Skin epidermis (tissue), 12 donors: ENCODE data around the gene CTCF.

Experiments used
- H3K27ac ChIP-seq, 21 experiments: fragments of 200-600 bp; sonication (generic) in 11 of 21; one replicate each; pipeline ENCODE4 v1.5.0; 2020; ENCODE audit warnings: mild to moderate bottlenecking in 3 of 21, inconsistent platforms in 2 of 21, moderate library complexity in 2 of 21
- H3K4me3 ChIP-seq, 7 experiments: fragments of 200-600 bp; sonication (generic) in 2 of 7; one replicate each; pipeline ENCODE4 v1.5.0; 2020; ENCODE audit warnings: inconsistent platforms in 2 of 7, mild to moderate bottlenecking in 2 of 7, moderate library complexity in 1 of 7

Gene CTCF

DNA sequence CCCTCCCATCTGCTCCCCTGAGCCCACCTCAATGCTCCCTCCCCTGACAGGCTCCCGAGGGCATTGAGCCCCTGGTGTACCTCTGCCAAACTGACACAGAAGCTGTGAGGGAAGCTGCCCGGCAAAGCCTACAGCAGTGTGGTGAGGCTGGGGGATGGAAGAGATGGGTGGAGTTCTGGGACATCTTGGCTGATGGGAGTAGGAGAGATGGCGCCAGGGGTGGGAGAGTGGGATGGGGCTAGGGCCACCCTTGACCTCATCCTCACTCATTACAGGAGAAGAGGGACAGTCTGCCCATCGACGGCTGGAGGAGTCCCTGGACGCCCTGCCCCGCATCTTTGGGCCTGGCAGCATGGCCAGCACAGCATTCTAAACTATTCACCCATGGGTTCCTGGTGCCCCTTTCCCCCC, 16.2 kb upstream of the CTCF start:
- H3K4me3 ChIP-seq, result no peak overlapping the region
- peak overlapping the region in 10 of 21 experiments; percentile 24 to 85 (median 52) for H3K27ac ChIP-seq

DNA sequence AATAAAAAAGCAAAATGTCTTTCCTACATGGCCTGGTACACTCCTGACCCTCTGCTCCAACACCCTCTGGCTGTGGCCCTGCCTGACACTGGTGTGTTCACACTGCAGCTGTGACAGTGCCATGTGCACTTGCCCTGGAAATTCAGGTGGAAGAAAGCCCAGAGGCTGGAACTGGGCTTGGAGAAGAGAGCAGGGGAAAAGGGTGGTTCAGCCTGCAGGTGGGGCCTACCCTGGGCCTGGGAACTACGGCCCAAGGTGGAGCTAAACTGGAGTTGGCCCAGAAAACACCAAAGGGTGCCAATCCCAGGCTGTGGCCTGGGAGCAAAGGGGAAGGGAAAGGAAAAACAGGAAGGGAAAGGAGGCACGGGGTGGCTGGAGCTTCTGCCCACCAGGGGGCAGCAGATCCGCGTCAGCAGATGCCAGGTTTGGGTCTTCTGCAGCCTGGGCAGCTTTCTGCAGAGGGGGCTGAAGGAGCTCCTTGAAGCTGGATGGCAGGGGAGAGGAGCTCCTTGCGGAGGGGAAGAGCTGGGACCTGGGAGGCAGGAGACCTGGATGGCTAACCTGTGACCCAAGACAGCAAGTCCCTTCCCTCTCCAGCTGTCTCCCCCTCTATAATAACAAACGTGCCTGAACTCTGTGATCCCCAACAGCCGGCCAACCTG, 15.4 kb upstream of the CTCF start:
- peak overlapping the region in 20 of 21 experiments; percentile 15 to 85 (median 51) for H3K27ac ChIP-seq
- H3K4me3 ChIP-seq, result no peak overlapping the region

GRCh38 chr16:67547423-67548264, 14.7 kb upstream of the CTCF start:
- H3K4me3 ChIP-seq, result no peak overlapping the region
- H3K27ac ChIP-seq, result peak overlapping the region in 20 of 21 experiments; percentile 20 to 85 (median 51)

- Histone ChIP-seq H3K4me3 (no peak overlapping the region), H3K27ac (peak overlapping the region in 17 of 21 experiments; percentile 22 to 85 (median 51))
Measured at GRCh38 chr16:67548265-67549126, 13.8 kb upstream of the CTCF start.

DNA sequence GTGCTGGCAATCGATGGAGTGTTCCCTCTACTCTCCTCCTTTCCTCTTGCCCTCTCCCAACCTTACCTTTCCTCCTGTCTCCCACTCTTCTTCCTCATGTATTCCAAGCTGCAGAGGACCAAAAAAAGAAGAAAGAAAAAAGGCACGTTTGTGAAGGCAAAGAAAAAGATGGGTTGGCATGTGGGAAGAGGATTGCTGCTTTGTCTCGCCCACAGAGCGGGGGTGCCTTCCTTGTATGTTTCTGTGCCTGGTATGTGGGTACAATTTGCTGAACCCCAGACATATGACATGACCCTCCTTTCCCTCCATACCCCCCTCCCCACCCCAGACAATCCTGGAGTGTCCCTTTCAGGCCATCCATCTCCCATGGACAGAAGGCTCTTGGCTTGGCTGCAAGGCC, 13.1 kb upstream of the CTCF start:
- Histone ChIP-seq H3K4me3 (no peak overlapping the region), H3K27ac (peak overlapping the region in 8 of 21 experiments; percentile 22 to 85 (median 54))

DNA sequence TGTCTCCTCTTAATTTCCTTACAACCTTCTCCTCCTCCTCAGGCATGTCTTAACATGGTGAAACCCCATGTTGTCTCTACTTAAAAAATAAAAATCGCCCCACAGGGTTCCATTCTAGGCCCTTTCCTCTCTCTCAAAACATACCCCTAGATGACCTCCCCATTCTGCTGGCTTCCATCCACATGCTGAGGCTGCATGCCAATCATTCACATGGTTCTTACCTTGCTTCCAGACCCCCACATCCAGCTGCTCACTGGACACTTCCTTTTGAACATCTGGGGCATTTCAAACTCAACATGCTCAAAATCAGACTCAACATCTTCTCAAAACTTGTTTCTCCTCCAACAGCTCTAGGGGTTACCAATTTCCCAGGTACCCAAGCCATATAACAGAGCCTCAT, 12.4 kb upstream of the CTCF start:
- peak overlapping the region in 1 of 21 experiments; percentile 84 for H3K27ac ChIP-seq
- H3K4me3 ChIP-seq, result no peak overlapping the region

DNA sequence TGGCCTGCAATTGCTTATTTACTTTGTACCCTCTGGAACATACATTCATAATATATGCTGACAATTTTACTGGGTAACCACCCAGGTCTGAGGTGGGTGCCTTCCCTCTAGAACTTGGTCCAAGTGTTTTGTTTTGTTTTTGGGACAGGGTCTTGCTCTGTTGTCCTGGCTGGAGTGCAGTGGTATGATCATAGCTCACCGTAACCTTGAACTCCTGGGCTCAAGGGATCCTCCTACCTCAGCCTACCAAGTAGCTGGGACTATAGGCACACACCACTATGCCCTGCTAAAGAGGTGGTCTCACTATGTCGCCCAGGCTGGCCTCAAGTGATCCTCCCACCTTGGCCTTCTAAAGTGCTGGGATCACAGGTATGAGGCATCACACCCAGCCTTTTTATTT, 11.2 kb upstream of the CTCF start:
- Histone ChIP-seq H3K27ac (no peak overlapping the region), H3K4me3 (no peak overlapping the region)

- Histone ChIP-seq H3K4me3 (no peak overlapping the region), H3K27ac (peak overlapping the region in 4 of 21 experiments; percentile 6 to 44 (median 14))
Measured at GRCh38 chr16:67551972-67552371, 10.4 kb upstream of the CTCF start.

DNA sequence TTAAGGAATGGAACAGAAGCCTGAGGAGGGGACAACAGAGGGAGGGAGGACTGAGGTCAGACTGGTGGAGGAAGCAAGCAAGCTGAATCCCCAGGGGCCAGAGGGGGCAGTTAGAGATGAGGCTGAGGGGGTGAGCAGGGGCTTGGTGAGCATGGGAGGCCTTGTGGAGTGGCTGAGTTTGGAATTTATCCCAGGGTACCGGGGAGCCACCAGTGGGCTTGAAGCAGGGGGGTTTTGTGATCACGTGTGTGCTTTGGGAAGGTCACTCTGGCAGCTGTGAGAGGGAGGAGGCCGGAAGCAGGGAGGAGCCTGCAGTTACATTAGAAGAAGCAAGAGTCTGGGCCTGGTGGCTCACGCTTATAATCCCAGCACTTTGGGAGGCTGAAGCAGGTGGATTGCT, 9.8 kb upstream of the CTCF start:
- peak overlapping the region in 6 of 21 experiments; percentile 0 to 57 (median 26) for H3K27ac ChIP-seq
- H3K4me3 ChIP-seq, result no peak overlapping the region

GRCh38 chr16:67555795-67556212, 6.5 kb upstream of the CTCF start:
- Histone ChIP-seq H3K27ac (peak overlapping the region in 16 of 21 experiments; percentile 16 to 88 (median 58)), H3K4me3 (no peak overlapping the region)

DNA sequence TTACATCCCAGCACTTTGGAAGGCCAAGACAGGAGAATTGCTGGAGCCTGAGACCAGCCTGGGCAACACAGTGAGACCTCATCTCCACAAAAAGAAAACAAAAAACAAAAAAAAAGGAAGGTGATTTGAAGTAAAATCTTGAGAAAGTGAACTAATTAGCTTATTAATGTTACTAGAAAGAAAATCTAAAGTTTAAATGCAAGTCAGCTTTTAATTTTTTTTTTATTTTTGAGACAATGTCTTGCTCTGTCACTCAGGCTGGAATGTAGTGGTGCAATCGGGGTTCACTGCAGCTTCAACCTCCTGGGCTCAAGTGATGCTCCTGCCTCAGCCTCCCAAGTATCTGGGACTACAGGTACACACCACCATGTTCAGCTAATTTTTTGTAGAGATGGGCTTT, 3.5 kb upstream of the CTCF start:
- H3K4me3 ChIP-seq, result no peak overlapping the region
- no peak overlapping the region for H3K27ac ChIP-seq

GRCh38 chr16:67560827-67561342, 1.4 kb upstream of the CTCF start:
- H3K4me3 ChIP-seq, result peak overlapping the region in 1 of 7 experiments; percentile 93
- H3K27ac ChIP-seq, result peak overlapping the region in 18 of 21 experiments; percentile 96 to 100 (median 99)

DNA sequence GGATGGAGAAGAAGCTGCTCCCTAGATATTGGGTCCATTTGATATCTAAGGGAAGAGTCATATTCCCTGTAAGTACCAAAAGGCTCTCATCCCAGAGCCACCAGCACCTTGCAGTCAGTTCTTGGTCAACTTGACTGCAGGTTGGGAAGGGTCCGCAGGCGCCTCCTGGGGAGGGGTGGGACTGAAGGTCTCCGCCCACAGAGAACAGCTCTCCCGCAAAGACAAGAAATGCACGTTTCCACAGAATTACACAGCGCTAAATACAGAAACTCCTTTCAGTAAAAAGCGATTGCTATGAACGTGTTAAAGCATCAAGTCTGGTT, 864 bp upstream of the CTCF start:
- Histone ChIP-seq H3K4me3 (peak overlapping the region; percentile 69 to 96 (median 91)), H3K27ac (peak overlapping the region; percentile 31 to 100 (median 99))

- Histone ChIP-seq H3K4me3 (peak overlapping the region; percentile 69 to 96 (median 91)), H3K27ac (peak overlapping the region; percentile 92 to 100 (median 99))
Measured at GRCh38 chr16:67561824-67562525, 351 bp upstream of the CTCF start.

DNA sequence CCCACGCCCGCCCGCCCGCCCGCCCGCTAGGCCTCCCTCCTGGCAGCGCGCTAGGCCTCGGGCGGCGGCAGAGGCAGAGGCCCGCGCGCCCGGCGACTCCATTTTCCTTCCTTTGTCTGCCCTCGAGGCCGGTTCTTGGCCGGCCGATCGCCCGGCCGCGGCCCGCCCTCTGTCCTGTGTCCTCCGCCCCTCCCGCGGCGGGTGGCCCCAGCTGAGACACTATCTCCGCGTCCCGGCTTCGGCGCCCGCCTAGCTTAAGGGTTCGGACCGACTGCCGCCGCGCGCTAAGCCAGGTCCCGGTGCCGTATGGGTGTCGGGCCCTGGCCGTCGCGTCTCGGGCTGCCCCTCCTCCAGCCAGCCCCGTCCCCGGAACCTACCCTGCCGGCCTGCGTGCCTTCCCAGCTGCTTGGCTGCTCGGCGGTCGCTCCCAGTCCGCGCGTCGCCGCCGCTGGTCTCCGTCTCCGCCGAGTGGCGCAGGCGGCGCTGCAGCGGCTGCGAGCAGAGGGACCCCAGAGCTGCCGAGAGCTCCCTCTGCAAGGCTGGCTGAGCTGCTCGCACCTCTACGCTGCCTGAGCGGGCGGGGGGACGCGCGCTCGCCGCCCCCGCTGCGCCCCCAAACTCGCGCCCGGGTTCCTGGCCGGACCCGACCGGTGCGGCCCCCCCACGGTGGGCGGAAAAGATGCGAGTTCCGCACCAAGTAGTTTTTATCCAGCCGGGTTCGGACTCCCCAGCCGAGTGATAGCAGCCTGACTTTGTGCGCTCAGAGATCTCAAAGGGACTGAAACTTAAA, 787 bp downstream of the CTCF start:
- H3K27ac ChIP-seq, result peak overlapping the region; percentile 92 to 100 (median 99)
- H3K4me3 ChIP-seq, result peak overlapping the region; percentile 69 to 96 (median 91)

GRCh38 chr16:67563708-67564468, 1.6 kb downstream of the CTCF start:
- Histone ChIP-seq H3K4me3 (peak overlapping the region; percentile 69 to 96 (median 91)), H3K27ac (peak overlapping the region; percentile 92 to 100 (median 99))

- no peak overlapping the region for H3K4me3 ChIP-seq
- peak overlapping the region in 1 of 21 experiments; percentile 2 for H3K27ac ChIP-seq
Measured at GRCh38 chr16:67565470-67566100, 3.3 kb downstream of the CTCF start.
